PC-3 (cell line): ENCODE results near the gene RLN1.

Source experiments
- CTCF ChIP-seq: fragments of 300-600 bp; sonication (generic); conservative IDR thresholded peaks from 2 replicates; pipeline ENCODE4 v1.5.1; 2017; ENCODE audit warnings: antibody characterized with exemption, low read depth, mild to moderate bottlenecking, low read length
- EZH2 ChIP-seq: fragments of 300-600 bp; sonication (generic); IDR thresholded peaks from one replicate; pipeline ENCODE4 v1.6.1; 2017; ENCODE audit warnings: antibody characterized with exemption, mild to moderate bottlenecking, low read length; ENCODE audit not compliant: unreplicated experiment
- EZH2phosphoT487 ChIP-seq: fragments of 300-600 bp; sonication (generic); IDR thresholded peaks from 2 replicates; pipeline ENCODE4 v1.6.1; 2018; ENCODE audit warnings: mild to moderate bottlenecking, antibody characterized with exemption, low read length, borderline replicate concordance

DNA sequence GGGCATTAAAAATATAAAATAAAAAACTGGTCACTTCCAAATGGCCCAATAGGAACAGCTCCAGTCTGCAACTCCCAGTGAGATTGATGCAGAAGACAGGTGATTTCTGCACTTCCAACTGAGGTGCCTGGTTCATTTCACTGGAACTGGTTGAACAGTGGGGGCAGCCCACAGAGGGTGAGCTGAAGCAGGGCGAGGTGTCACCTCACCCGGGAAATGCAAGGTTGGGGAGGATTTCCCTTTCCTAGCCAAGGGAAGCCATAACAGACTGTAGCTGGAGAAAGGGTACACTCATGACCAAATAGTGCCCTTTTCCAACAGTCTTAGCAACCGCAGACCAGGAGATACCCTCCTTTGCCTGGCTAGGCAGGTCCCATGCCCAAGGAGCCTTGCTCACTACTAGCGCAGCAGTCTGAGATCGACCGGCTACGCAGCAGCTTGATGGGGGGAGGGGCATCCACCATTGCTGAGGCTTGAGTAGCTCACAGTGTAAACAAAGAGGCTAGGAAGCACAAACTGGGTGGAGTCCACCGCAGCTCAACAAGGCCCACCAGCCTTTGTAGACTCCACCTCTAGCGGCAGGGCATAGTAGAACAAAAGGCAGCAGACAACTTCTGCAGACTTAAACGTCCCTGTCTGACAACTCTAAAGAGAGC is 12.7 kb downstream of the RLN1 start:
- TF ChIP-seq CTCF (no peak), EZH2 (no peak), EZH2phosphoT487 (no peak)
